Measurements from ENCODE around the gene ADPRH.
A peak's percentile ranks its signal among the peaks of the same experiment; 100 is the strongest.
"Not testable (repeated sequence)": the region's sequence is repeated elsewhere in the genome, so short reads cannot be mapped to it uniquely, and the experiment has no call there.

Gene ADPRH

GRCh38 chr3:119552928-119553327 lies 26.4 kb upstream of the ADPRH start:
- in situ Hi-C loops (cut with MboI; ENCODE audit: low sequenced_read_pairs); H3K4me3 ChIP-seq; H3K9me3 ChIP-seq; H3K36me3 ChIP-seq (replicated peaks); H3K4me1 ChIP-seq; H3K27me3 ChIP-seq (ENCODE audit: low read depth); DNase-seq (ENCODE audit: low spot score in 2 of 2): not testable (repeated sequence)

- no peak for DNase-seq (ENCODE audit: low spot score in 2 of 2)
- in situ Hi-C loops (cut with MboI; ENCODE audit: low sequenced_read_pairs): no loop called here
- no peaks in the 10 kb centered on the region for H3K9me3 ChIP-seq
Measured at GRCh38 chr3:119553823-119554415, 25.4 kb upstream of the ADPRH start.

GRCh38 chr3:119555309-119555735 lies 24.0 kb upstream of the ADPRH start:
- no peak for DNase-seq (ENCODE audit: low spot score in 2 of 2)

More at GRCh38 chr3:119553823-119554415, 25.4 kb upstream of the ADPRH start:
- Histone ChIP-seq H3K27me3 (ENCODE audit: low read depth) (no peaks in the 10 kb centered on the region), H3K4me3 (no peak overlapping the region), H3K36me3 (replicated peaks) (no peaks in the 10 kb centered on the region), H3K4me1 (no peaks in the 10 kb centered on the region)

GRCh38 chr3:119555929-119556328 lies 23.4 kb upstream of the ADPRH start:
- in situ Hi-C loops (cut with MboI; ENCODE audit: low sequenced_read_pairs): no loop called here
- H3K36me3 ChIP-seq (replicated peaks): no peaks in the 10 kb centered on the region
- H3K4me3 ChIP-seq: no peak overlapping the region
- H3K4me1 ChIP-seq: no peaks in the 10 kb centered on the region
- no peaks in the 10 kb centered on the region for H3K27me3 ChIP-seq (ENCODE audit: low read depth)
- DNase-seq (ENCODE audit: low spot score in 2 of 2): no peak
- no peaks in the 10 kb centered on the region for H3K9me3 ChIP-seq

More at GRCh38 chr3:119555309-119555735, 24.0 kb upstream of the ADPRH start:
- in situ Hi-C loops (cut with MboI; ENCODE audit: low sequenced_read_pairs): no loop called here
- H3K4me3 ChIP-seq: no peak overlapping the region
- H3K36me3 ChIP-seq (replicated peaks): no peaks in the 10 kb centered on the region
- H3K27me3 ChIP-seq (ENCODE audit: low read depth): no peaks in the 10 kb centered on the region
- H3K9me3 ChIP-seq: no peaks in the 10 kb centered on the region
- H3K4me1 ChIP-seq: no peaks in the 10 kb centered on the region

GRCh38 chr3:119557192-119557876 lies 22.0 kb upstream of the ADPRH start:
- H3K36me3 ChIP-seq (replicated peaks): no peaks in the 10 kb centered on the region
- no peaks in the 10 kb centered on the region for H3K4me1 ChIP-seq
- no peak overlapping the region for H3K4me3 ChIP-seq
- no peaks in the 10 kb centered on the region for H3K27me3 ChIP-seq (ENCODE audit: low read depth)
- H3K9me3 ChIP-seq: no peaks in the 10 kb centered on the region
- in situ Hi-C loops (cut with MboI; ENCODE audit: low sequenced_read_pairs): no loop called here
- DNase-seq (ENCODE audit: low spot score in 2 of 2): no peak

GRCh38 chr3:119557877-119558269 lies 21.4 kb upstream of the ADPRH start:
- H3K27me3 ChIP-seq (ENCODE audit: low read depth): no peaks in the 10 kb centered on the region
- DNase-seq (ENCODE audit: low spot score in 2 of 2): no peak
- in situ Hi-C loops (cut with MboI; ENCODE audit: low sequenced_read_pairs): no loop called here
- H3K4me1 ChIP-seq: no peaks in the 10 kb centered on the region
- no peaks in the 10 kb centered on the region for H3K36me3 ChIP-seq (replicated peaks)
- no peak overlapping the region for H3K4me3 ChIP-seq
- H3K9me3 ChIP-seq: no peaks in the 10 kb centered on the region

GRCh38 chr3:119558626-119559317 lies 20.5 kb upstream of the ADPRH start:
- H3K4me1 ChIP-seq: no peaks in the 10 kb centered on the region
- no peak for DNase-seq (ENCODE audit: low spot score in 2 of 2)
- no peaks in the 10 kb centered on the region for H3K36me3 ChIP-seq (replicated peaks)
- in situ Hi-C loops (cut with MboI; ENCODE audit: low sequenced_read_pairs): no loop called here
- no peaks in the 10 kb centered on the region for H3K27me3 ChIP-seq (ENCODE audit: low read depth)
- no peaks in the 10 kb centered on the region for H3K9me3 ChIP-seq
- H3K4me3 ChIP-seq: no peak overlapping the region

GRCh38 chr3:119559441-119559963 lies 19.8 kb upstream of the ADPRH start, which contains the start of gene CD80:
TSS of gene CD80 (minus strand) at chr3:119559614. CDS start at chr3:119557728, 1,886 bp downstream.
- no peaks in the 10 kb centered on the region for H3K4me1 ChIP-seq
- no peaks in the 10 kb centered on the region for H3K36me3 ChIP-seq (replicated peaks)
- H3K4me3 ChIP-seq: no peak within 1 kb of the TSS
- H3K9me3 ChIP-seq: no peaks in the 10 kb centered on the region
- DNase-seq (ENCODE audit: low spot score in 2 of 2): peak; percentile 33 to 69
- H3K27me3 ChIP-seq (ENCODE audit: low read depth): no peaks in the 10 kb centered on the region
- in situ Hi-C loops (cut with MboI; ENCODE audit: low sequenced_read_pairs): no loop called here

GRCh38 chr3:119560160-119560559 lies 19.1 kb upstream of the ADPRH start:
- DNase-seq (ENCODE audit: low spot score in 2 of 2): no peak
- H3K4me3 ChIP-seq: no peak overlapping the region
- no peaks in the 10 kb centered on the region for H3K27me3 ChIP-seq (ENCODE audit: low read depth)
- no peaks in the 10 kb centered on the region for H3K4me1 ChIP-seq
- no peaks in the 10 kb centered on the region for H3K9me3 ChIP-seq
- in situ Hi-C loops (cut with MboI; ENCODE audit: low sequenced_read_pairs): no loop called here
- H3K36me3 ChIP-seq (replicated peaks): no peaks in the 10 kb centered on the region

GRCh38 chr3:119562307-119562961 lies 16.9 kb upstream of the ADPRH start:
- DNase-seq (ENCODE audit: low spot score in 2 of 2): no peak
- no peaks in the 10 kb centered on the region for H3K36me3 ChIP-seq (replicated peaks)
- H3K4me1 ChIP-seq: no peaks in the 10 kb centered on the region
- H3K27me3 ChIP-seq (ENCODE audit: low read depth): peaks cover 5% of the 10 kb centered on the region
- in situ Hi-C loops (cut with MboI; ENCODE audit: low sequenced_read_pairs): no loop called here
- H3K4me3 ChIP-seq: no peak overlapping the region
- H3K9me3 ChIP-seq: no peaks in the 10 kb centered on the region

- DNase-seq (ENCODE audit: low spot score in 2 of 2); H3K9me3 ChIP-seq; in situ Hi-C loops (cut with MboI; ENCODE audit: low sequenced_read_pairs); H3K27me3 ChIP-seq (ENCODE audit: low read depth); H3K36me3 ChIP-seq (replicated peaks); H3K4me1 ChIP-seq; H3K4me3 ChIP-seq: not testable (repeated sequence)
Measured at GRCh38 chr3:119563334-119563733, 16.0 kb upstream of the ADPRH start.

GRCh38 chr3:119569156-119569555 lies 10.1 kb upstream of the ADPRH start:
- Histone ChIP-seq H3K9me3 (no peaks in the 10 kb centered on the region), H3K4me3 (no peak overlapping the region), H3K4me1 (no peaks in the 10 kb centered on the region), H3K36me3 (replicated peaks) (no peaks in the 10 kb centered on the region), H3K27me3 (ENCODE audit: low read depth) (peaks cover 5% of the 10 kb centered on the region)
- in situ Hi-C loops (cut with MboI; ENCODE audit: low sequenced_read_pairs): no loop called here
- no peak for DNase-seq (ENCODE audit: low spot score in 2 of 2)

- no peaks in the 10 kb centered on the region for H3K36me3 ChIP-seq (replicated peaks)
- no peaks in the 10 kb centered on the region for H3K9me3 ChIP-seq
- in situ Hi-C loops (cut with MboI; ENCODE audit: low sequenced_read_pairs): no loop called here
- H3K4me1 ChIP-seq: no peaks in the 10 kb centered on the region
- H3K4me3 ChIP-seq: no peak overlapping the region
- DNase-seq (ENCODE audit: low spot score in 2 of 2): no peak
- H3K27me3 ChIP-seq (ENCODE audit: low read depth): peaks cover 5% of the 10 kb centered on the region
Measured at GRCh38 chr3:119570229-119570628, 9.1 kb upstream of the ADPRH start.
